ENCODE data around the gene OPRL1. TPM values are rescaled to one million over a fixed set of nuclear protein-coding genes. Genes with fewer than 3 reads are reported as not detected.
A peak's percentile ranks its signal among the peaks of the same experiment; 100 is the strongest.

The OPRL1 gene
- total RNA-seq, 2 donors from 2014 or later, result 0.48 to 0.56 TPM

- Mint-ChIP-seq H3K9me3 (no peaks in the 10 kb centered on the region), H3K4me3 (no peak overlapping the region), H3K36me3 (ENCODE audit: low read depth) (peaks cover 15% of the 10 kb centered on the region), H3K4me1 (peaks cover 26% of the 10 kb centered on the region), H3K27ac (no peak overlapping the region), H3K27me3 (no peaks in the 10 kb centered on the region)
- ATAC-seq (replicated peaks), result no peak
Observed at GRCh38 chr20:64069614-64070243, 10.2 kb upstream of the OPRL1 start.

DNA sequence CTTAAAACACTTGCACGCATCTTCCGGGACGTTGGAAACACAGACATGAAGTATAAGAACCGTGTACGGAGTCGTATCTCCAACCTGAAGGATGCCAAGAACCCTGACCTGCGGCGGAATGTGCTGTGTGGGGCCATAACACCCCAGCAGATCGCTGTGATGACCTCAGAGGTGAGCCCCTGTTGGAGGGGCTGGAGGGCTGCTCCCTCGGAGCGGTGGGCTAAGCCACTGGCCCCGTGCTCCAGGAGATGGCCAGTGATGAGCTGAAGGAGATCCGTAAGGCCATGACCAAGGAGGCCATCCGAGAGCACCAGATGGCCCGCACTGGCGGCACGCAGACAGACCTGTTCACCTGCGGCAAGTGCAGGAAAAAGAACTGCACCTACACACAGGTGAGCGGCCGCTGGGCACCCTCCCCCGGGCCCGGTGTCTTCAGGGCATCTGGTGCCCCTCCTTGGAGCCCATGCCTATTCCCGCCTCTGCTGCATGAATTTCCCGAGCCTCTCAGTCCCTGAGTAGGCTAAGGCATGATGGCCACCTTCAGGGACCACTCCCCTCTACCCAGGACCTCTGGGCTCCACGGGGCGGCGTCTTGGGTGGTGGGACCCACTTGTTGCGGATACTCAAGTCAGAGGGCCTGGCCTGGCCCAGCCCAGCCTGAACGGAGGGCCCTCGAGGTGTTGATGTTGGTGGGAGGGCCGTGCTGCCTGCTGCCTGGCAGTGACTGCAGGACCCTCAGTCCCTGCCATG is 9.5 kb upstream of the OPRL1 start:
- no peaks in the 10 kb centered on the region for H3K27me3 Mint-ChIP-seq
- peaks cover 21% of the 10 kb centered on the region for H3K4me1 Mint-ChIP-seq
- no peak overlapping the region for H3K27ac Mint-ChIP-seq
- peaks cover 16% of the 10 kb centered on the region for H3K36me3 Mint-ChIP-seq (ENCODE audit: low read depth)
- no peak for ATAC-seq (replicated peaks)
- no peak overlapping the region for H3K4me3 Mint-ChIP-seq
- no peaks in the 10 kb centered on the region for H3K9me3 Mint-ChIP-seq

GRCh38 chr20:64071341-64072332 is 8.2 kb upstream of the OPRL1 start:
- Mint-ChIP-seq H3K36me3 (ENCODE audit: low read depth) (peaks cover 22% of the 10 kb centered on the region), H3K4me3 (no peak overlapping the region), H3K27me3 (no peaks in the 10 kb centered on the region), H3K9me3 (no peaks in the 10 kb centered on the region), H3K27ac (peak overlapping the region; percentile 30), H3K4me1 (peaks cover 12% of the 10 kb centered on the region)
- ATAC-seq (replicated peaks), result no peak

DNA sequence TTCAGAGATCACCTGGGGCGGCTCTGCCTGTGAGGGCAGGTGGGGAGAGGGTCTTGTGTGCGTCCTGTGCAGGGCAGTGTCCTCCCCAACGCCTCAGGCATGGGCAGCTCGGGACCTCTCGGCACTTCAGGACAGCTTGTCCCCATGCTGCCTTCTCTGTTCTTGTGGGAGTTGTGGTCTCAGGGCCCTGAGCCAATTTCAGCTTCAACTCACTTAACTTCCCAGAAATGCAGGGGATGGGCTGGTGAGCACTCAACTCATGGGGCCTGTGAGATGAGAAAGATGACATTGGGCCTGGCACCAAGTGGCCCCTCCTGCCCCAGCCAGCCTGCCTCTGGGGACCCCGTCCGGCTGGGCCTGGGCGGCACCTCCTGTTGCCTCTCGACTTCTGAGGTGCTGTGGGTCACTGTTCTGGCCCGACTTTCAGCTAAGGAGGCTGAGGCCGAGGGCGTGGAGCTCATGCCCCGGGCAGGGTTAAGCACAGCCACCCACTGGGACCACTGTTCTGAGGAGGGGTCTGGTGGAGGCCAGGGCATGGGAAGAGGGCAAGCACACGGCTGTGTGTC is 7.3 kb upstream of the OPRL1 start:
- Mint-ChIP-seq H3K27ac (peak overlapping the region; percentile 30), H3K4me1 (peaks cover 6% of the 10 kb centered on the region), H3K9me3 (no peaks in the 10 kb centered on the region), H3K36me3 (ENCODE audit: low read depth) (peaks cover 23% of the 10 kb centered on the region), H3K4me3 (no peak overlapping the region), H3K27me3 (no peaks in the 10 kb centered on the region)
- ATAC-seq (replicated peaks), result no peak

DNA sequence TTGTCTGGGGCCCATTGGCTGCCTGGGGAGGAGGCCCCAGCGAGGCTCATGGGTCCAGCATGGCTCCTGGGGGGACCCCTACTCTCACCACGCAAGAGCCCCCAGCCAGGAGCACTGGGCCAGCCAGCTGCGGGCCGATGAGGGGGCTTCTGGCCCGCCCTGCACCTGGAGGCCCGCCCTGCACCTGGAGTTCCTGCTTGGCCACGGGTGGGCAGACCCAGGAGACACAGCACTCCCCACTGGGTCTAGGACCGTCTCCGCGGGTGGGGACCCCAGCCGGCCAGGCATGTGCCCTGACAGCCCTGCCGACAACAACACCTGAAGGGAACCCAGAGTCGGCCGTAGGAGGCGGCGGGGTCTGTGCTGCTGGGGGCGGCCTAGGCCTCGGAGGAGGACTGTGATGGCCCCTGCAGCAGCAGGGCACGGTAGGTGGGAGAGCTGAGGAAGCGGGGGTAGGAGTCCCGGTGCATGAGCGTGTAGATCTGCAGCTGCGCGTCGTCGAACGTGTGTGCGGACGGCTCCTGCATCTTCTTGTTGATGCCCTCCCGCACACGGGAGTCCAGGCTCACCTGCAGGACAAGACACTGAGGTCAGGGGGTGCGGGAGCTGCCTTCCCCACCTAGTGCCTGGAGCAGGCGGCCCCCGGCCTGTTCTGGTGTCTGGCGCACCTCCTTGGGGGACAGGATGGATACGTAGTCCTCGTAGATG is 6.3 kb upstream of the OPRL1 start:
- Mint-ChIP-seq H3K4me3 (no peak overlapping the region), H3K27ac (no peak overlapping the region), H3K36me3 (ENCODE audit: low read depth) (peaks cover 29% of the 10 kb centered on the region), H3K9me3 (no peaks in the 10 kb centered on the region), H3K27me3 (no peaks in the 10 kb centered on the region), H3K4me1 (no peaks in the 10 kb centered on the region)
- no peak for ATAC-seq (replicated peaks)

DNA sequence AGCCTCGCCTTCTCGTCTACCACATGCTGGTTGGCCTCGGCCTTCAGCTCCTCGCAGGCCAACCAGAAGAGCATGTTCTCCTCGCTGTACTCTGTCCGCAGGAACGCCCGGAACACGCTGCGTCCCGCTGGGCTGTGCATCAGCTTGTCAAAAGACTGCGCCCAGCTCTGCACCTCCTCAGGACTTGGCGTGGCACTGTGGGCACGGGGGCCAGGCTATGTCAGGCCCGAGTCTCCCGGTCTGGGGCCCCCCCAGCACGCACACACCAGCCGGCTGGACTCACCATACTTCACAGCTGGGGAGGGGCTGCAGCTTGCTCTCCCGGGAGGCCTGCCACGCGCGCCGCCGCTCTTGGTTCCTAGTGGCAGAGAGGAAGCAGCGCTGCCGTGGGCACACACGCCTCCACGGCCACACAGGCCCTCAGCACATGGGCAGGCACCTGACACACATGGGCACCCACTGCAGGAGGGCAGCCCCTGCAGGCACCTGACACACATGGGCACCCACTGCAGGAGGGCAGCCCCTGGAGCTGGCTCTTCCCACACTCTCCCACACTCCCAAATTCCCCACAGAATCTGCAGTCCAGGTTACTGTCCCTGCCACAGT is 5.6 kb upstream of the OPRL1 start:
- Mint-ChIP-seq H3K36me3 (ENCODE audit: low read depth) (peaks cover 29% of the 10 kb centered on the region), H3K27ac (no peak overlapping the region)
- no peak for ATAC-seq (replicated peaks)

DNA sequence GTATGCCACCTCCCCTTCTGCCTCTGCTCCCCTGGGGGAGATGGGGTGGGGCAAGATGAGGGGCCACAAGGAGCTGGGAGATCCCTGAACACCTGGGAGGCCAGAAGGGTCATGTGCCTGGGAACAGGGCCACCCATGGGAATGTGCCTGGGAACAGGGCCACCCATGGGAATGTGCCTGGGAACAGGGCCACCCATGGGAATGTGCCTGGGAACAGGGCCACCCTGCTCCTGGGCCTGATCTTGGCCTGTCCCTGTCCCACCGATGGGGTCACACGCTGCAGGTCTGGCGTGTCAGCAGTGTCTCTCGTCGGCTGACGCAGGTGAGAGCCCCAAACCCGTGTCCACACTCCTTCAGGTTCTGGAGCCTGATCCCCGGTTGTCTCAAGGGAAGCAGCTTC is 4.9 kb upstream of the OPRL1 start:
- no peak overlapping the region for H3K27ac Mint-ChIP-seq
- H3K4me3 Mint-ChIP-seq, result no peak overlapping the region
- H3K4me1 Mint-ChIP-seq, result no peaks in the 10 kb centered on the region
- H3K9me3 Mint-ChIP-seq, result no peaks in the 10 kb centered on the region
- no peak for ATAC-seq (replicated peaks)
- no peaks in the 10 kb centered on the region for H3K27me3 Mint-ChIP-seq
- H3K36me3 Mint-ChIP-seq (ENCODE audit: low read depth), result peaks cover 29% of the 10 kb centered on the region

More for the DNA sequence above, 5.6 kb upstream of the OPRL1 start:
- no peak overlapping the region for H3K4me3 Mint-ChIP-seq
- no peaks in the 10 kb centered on the region for H3K9me3 Mint-ChIP-seq
- H3K4me1 Mint-ChIP-seq, result no peaks in the 10 kb centered on the region
- no peaks in the 10 kb centered on the region for H3K27me3 Mint-ChIP-seq

GRCh38 chr20:64075556-64075955 is 4.3 kb upstream of the OPRL1 start:
- Mint-ChIP-seq H3K27me3 (no peaks in the 10 kb centered on the region), H3K27ac (peak overlapping the region; percentile 17), H3K9me3 (no peaks in the 10 kb centered on the region), H3K4me3 (no peak overlapping the region), H3K36me3 (ENCODE audit: low read depth) (peaks cover 29% of the 10 kb centered on the region), H3K4me1 (no peaks in the 10 kb centered on the region)
- ATAC-seq (replicated peaks), result no peak

GRCh38 chr20:64076061-64076997 is 3.6 kb upstream of the OPRL1 start:
- ATAC-seq (replicated peaks), result no peak
- Mint-ChIP-seq H3K36me3 (ENCODE audit: low read depth) (peaks cover 29% of the 10 kb centered on the region), H3K4me3 (peak overlapping the region; percentile 91), H3K27me3 (no peaks in the 10 kb centered on the region), H3K9me3 (no peaks in the 10 kb centered on the region), H3K4me1 (no peaks in the 10 kb centered on the region), H3K27ac (peak overlapping the region; percentile 87)

DNA sequence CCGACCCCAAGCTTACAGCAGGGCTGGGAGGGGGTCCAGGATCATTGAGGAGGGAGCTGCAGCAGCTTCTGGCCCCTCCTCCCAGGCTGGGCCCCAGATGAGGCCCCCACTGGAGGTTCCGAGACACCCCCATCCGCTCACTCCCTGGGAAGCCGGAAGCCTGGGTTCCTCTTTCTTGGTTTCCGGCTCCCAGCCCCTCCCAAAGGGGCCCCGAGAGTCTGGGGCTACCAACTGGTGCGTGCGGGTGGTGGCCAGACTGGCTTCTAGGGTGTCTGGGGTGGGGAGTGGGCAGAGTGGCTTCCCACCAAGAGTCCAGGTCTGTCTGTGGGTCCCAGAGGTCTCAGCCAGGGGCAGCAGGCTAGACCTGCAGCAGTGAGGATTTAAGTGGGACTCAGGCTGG is 2.8 kb upstream of the OPRL1 start:
- Mint-ChIP-seq H3K27me3 (no peaks in the 10 kb centered on the region), H3K9me3 (no peaks in the 10 kb centered on the region), H3K36me3 (ENCODE audit: low read depth) (peaks cover 29% of the 10 kb centered on the region), H3K27ac (peak overlapping the region; percentile 87), H3K4me1 (no peaks in the 10 kb centered on the region), H3K4me3 (peak overlapping the region; percentile 91)
- ATAC-seq (replicated peaks), result peak; percentile 28

- Mint-ChIP-seq H3K36me3 (ENCODE audit: low read depth) (peaks cover 29% of the 10 kb centered on the region), H3K27me3 (no peaks in the 10 kb centered on the region), H3K4me1 (no peaks in the 10 kb centered on the region), H3K9me3 (no peaks in the 10 kb centered on the region), H3K4me3 (peak overlapping the region; percentile 91), H3K27ac (peak overlapping the region; percentile 87)
- no peak for ATAC-seq (replicated peaks)
Observed at GRCh38 chr20:64077541-64077875, 2.4 kb upstream of the OPRL1 start.

DNA sequence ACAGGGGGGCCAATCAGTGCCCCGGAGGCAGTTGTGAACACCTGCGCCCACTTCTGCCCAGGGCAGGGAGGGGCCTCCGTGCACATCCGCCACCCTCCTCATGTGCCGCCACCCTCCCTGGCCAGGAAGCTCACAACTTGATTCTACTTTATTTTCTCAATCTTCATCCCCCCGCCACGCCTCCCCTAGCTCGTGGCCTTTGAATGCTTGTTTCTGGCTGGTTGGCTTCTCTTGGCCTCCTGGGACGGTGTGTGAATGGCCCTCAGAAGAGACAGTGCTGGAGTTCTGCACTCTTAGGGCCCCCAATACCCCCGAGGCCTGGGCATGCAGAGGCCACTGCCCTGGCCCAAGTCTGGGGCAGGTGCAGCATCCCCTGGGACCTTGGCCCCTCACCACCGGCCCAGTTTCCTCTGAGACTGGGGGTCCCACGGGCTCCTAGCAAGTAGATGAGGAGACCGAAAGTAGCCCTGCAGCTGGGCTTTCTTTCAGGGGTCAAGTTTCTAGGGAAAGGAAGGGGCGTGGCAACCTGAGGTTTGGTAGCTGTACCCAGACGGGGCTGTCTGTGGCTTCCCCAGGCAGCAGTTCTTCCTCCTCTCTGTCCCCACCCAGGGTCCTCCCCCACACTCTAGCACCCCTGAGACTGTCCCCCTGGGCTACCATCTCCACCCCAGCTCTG is 1.9 kb upstream of the OPRL1 start:
- H3K27me3 Mint-ChIP-seq, result no peaks in the 10 kb centered on the region

More for the DNA sequence above, 1.9 kb upstream of the OPRL1 start:
- H3K36me3 Mint-ChIP-seq (ENCODE audit: low read depth), result peaks cover 27% of the 10 kb centered on the region
- H3K4me3 Mint-ChIP-seq, result peak overlapping the region; percentile 91
- H3K4me1 Mint-ChIP-seq, result no peaks in the 10 kb centered on the region
- H3K27ac Mint-ChIP-seq, result peak overlapping the region; percentile 87
- ATAC-seq (replicated peaks), result peak; percentile 38
- H3K9me3 Mint-ChIP-seq, result no peaks in the 10 kb centered on the region
